Measurements from ENCODE around the gene NSMF.

NSMF gene

DNA sequence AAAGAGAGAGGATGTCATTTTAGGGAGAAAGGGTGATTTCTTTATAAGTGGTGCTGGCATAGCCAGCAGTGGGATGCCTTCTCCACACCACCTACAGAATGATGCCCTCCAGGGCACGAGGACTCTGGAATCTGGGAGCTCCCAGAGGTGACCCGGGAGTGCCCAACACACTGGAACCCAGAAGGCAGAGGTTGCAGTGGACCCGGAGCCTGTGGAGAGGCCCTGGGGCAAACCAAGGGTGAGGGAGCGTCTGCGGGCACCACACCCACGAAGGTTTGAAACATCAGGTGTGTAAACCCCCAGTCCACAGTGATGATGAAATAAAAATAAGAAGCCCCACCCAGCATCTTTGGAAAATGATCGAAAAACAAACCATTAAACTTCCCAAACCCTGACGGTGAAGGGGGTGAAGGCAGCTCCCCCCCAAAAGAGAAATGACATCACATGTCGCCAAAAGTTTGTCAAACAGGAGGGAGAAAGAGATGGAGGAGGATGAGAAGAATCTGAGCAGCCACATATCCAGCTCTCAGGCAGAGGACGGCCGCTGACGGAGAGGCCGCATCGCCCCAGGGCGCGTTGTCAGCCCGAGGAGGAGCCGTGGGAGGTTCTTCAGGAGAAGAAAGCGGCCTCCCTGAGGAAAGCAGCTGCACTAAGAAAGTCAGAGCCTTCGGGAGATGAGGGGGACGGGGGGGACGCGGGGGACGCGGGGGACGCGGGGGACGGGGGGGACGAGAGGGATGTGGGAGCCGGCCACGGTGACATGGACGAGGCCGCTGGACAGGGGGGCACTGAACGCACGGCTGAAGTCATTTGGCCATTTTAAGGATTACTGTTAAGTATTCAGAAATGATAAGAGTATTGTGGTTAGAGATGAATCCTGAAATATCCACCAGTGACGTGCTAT, 43.1 kb upstream of the NSMF start (continued):
- TF ChIP-seq ZNF747 (tag by site-specific recombination; IDR thresholded peaks at IDR 0.05) (no peak), ZNF132 (tag by site-specific recombination; IDR thresholded peaks at IDR 0.05; ENCODE audit: borderline replicate concordance) (no peak), REPIN1 (tag by site-specific recombination; IDR thresholded peaks at IDR 0.05; ENCODE audit: low read depth) (no peak)
- TF ChIP-seq, protein P1, sequence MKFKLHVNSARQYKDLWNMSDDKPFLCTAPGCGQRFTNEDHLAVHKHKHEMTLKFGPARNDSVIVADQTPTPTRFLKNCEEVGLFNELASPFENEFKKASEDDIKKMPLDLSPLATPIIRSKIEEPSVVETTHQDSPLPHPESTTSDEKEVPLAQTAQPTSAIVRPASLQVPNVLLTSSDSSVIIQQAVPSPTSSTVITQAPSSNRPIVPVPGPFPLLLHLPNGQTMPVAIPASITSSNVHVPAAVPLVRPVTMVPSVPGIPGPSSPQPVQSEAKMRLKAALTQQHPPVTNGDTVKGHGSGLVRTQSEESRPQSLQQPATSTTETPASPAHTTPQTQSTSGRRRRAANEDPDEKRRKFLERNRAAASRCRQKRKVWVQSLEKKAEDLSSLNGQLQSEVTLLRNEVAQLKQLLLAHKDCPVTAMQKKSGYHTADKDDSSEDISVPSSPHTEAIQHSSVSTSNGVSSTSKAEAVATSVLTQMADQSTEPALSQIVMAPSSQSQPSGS (tag by site-specific recombination; IDR thresholded peaks at IDR 0.05; ENCODE audit: low read depth): 0 out of 2 replicates have a peak, but pooled peaks have one; percentile 34
- TF ChIP-seq, protein P2, sequence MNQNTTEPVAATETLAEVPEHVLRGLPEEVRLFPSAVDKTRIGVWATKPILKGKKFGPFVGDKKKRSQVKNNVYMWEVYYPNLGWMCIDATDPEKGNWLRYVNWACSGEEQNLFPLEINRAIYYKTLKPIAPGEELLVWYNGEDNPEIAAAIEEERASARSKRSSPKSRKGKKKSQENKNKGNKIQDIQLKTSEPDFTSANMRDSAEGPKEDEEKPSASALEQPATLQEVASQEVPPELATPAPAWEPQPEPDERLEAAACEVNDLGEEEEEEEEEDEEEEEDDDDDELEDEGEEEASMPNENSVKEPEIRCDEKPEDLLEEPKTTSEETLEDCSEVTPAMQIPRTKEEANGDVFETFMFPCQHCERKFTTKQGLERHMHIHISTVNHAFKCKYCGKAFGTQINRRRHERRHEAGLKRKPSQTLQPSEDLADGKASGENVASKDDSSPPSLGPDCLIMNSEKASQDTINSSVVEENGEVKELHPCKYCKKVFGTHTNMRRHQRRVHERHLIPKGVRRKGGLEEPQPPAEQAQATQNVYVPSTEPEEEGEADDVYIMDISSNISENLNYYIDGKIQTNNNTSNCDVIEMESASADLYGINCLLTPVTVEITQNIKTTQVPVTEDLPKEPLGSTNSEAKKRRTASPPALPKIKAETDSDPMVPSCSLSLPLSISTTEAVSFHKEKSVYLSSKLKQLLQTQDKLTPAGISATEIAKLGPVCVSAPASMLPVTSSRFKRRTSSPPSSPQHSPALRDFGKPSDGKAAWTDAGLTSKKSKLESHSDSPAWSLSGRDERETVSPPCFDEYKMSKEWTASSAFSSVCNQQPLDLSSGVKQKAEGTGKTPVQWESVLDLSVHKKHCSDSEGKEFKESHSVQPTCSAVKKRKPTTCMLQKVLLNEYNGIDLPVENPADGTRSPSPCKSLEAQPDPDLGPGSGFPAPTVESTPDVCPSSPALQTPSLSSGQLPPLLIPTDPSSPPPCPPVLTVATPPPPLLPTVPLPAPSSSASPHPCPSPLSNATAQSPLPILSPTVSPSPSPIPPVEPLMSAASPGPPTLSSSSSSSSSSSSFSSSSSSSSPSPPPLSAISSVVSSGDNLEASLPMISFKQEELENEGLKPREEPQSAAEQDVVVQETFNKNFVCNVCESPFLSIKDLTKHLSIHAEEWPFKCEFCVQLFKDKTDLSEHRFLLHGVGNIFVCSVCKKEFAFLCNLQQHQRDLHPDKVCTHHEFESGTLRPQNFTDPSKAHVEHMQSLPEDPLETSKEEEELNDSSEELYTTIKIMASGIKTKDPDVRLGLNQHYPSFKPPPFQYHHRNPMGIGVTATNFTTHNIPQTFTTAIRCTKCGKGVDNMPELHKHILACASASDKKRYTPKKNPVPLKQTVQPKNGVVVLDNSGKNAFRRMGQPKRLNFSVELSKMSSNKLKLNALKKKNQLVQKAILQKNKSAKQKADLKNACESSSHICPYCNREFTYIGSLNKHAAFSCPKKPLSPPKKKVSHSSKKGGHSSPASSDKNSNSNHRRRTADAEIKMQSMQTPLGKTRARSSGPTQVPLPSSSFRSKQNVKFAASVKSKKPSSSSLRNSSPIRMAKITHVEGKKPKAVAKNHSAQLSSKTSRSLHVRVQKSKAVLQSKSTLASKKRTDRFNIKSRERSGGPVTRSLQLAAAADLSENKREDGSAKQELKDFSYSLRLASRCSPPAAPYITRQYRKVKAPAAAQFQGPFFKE (tag by site-specific recombination; IDR thresholded peaks at IDR 0.05; ENCODE audit: borderline replicate concordance): no peak
- TF ChIP-seq, protein P3, sequence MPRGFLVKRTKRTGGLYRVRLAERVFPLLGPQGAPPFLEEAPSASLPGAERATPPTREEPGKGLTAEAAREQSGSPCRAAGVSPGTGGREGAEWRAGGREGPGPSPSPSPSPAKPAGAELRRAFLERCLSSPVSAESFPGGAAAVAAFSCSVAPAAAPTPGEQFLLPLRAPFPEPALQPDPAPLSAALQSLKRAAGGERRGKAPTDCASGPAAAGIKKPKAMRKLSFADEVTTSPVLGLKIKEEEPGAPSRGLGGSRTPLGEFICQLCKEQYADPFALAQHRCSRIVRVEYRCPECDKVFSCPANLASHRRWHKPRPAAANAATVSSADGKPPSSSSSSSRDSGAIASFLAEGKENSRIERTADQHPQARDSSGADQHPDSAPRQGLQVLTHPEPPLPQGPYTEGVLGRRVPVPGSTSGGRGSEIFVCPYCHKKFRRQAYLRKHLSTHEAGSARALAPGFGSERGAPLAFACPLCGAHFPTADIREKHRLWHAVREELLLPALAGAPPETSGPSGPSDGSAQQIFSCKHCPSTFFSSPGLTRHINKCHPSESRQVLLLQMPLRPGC (tag by site-specific recombination; IDR thresholded peaks at IDR 0.05): no peak
- TF ChIP-seq, protein P4, sequence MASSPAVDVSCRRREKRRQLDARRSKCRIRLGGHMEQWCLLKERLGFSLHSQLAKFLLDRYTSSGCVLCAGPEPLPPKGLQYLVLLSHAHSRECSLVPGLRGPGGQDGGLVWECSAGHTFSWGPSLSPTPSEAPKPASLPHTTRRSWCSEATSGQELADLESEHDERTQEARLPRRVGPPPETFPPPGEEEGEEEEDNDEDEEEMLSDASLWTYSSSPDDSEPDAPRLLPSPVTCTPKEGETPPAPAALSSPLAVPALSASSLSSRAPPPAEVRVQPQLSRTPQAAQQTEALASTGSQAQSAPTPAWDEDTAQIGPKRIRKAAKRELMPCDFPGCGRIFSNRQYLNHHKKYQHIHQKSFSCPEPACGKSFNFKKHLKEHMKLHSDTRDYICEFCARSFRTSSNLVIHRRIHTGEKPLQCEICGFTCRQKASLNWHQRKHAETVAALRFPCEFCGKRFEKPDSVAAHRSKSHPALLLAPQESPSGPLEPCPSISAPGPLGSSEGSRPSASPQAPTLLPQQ (tag by site-specific recombination; IDR thresholded peaks at IDR 0.05): no peak

DNA sequence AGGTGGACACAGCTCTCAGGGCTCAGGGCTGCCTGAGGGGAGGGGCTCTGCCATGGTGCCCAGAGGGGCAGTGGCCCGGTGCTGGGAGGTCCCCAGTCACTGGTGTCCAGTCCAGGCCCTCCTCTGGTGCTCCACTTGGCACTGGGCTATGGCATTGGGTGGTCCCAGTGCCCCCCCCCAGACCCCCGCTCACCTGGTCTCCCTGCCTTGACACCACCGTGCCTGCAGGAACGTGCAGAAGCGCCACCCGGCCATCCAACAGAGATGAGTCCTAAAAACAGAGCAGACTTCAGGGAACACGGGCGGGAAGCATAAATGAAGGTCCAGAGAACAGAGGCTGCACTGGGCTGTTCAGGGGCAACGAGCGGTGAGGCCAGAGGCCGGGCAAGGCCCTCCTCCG, 42.3 kb upstream of the NSMF start:
- CTCF ChIA-PET: no interaction called here
- no peaks in the 10 kb centered on the region for H3K36me3 ChIP-seq (ENCODE audit: control insufficient read depth in 2 of 2, insufficient read depth in 1 of 2, low read length in 2 of 2)
- H3K27ac ChIP-seq (ENCODE audit: extremely low read depth, low read depth, low read length): no peak overlapping the region
- POLR2A ChIA-PET: interaction anchor here (1.9 kb wide), 1 partner anchor 42 kb away, joined by 8 read pairs; the partner anchor contains the start of gene NSMF
- no peak for TF ChIP-seq MEIS1 (CRISPR knock-in tag; IDR thresholded peaks at IDR 0.05; ENCODE audit: borderline replicate concordance)
- no peak for TF ChIP-seq SP3 (tag by site-specific recombination; IDR thresholded peaks at IDR 0.05)
- no peak for TF ChIP-seq ZNF274 (IDR thresholded peaks at IDR 0.05; ENCODE audit: low read length)
- no peak for TF ChIP-seq ZNF274 (tag by site-specific recombination; IDR thresholded peaks at IDR 0.05; ENCODE audit: borderline replicate concordance)
- no peak for TF ChIP-seq FEZF1 (tag by site-specific recombination; IDR thresholded peaks at IDR 0.05)
- TF ChIP-seq TRIM28 (IDR thresholded peaks at IDR 0.05; ENCODE audit: borderline replicate concordance, low read length): no peak
- no peaks in the 10 kb centered on the region for H3K4me1 ChIP-seq (ENCODE audit: control insufficient read depth, insufficient read depth, low read length)
- no peaks in the 10 kb centered on the region for H3K9me3 ChIP-seq (ENCODE audit: control insufficient read depth, insufficient read depth, low read depth, low read length)
- no peak overlapping the region for H3K4me3 ChIP-seq (ENCODE audit: low read depth, low read length)

Data from HEK293 (cell line).